Suppressor macrophage (primary cell): ENCODE results near the gene CSGALNACT2.
A peak's percentile ranks its signal among the peaks of the same experiment; 100 is the strongest.
"Not testable (repeated sequence)": the region's sequence is repeated elsewhere in the genome, so short reads cannot be mapped to it uniquely, and the experiment has no call there.

Experiments used
- DNase-seq, 4 experiments: peaks; one replicate each; pipeline ENCODE4 v3.0.0-alpha.2; 2020 to 2022

The CSGALNACT2 gene

GRCh38 chr10:43218206-43218950, 80.1 kb downstream of the CSGALNACT2 start:
- no peak for DNase-seq

- DNase-seq = no peak
These were observed 80.9 kb downstream of the CSGALNACT2 start for GRCh38 chr10:43218951-43219837.

- DNase-seq = no peak
These were observed 81.6 kb downstream of the CSGALNACT2 start for GRCh38 chr10:43219848-43220247.

GRCh38 chr10:43220251-43220650, 82.0 kb downstream of the CSGALNACT2 start:
- DNase-seq = not testable (repeated sequence)

GRCh38 chr10:43220657-43221418, 82.6 kb downstream of the CSGALNACT2 start:
- DNase-seq = no peak

GRCh38 chr10:43221419-43222209, 83.4 kb downstream of the CSGALNACT2 start:
- DNase-seq = peak in 1 of 4 experiments; percentile 19

- DNase-seq = no peak
These were observed 84.0 kb downstream of the CSGALNACT2 start for GRCh38 chr10:43222210-43222720.

- no peak for DNase-seq
These were observed 84.8 kb downstream of the CSGALNACT2 start for GRCh38 chr10:43223056-43223455.

GRCh38 chr10:43224321-43224720, 86.1 kb downstream of the CSGALNACT2 start:
- no peak for DNase-seq

- DNase-seq = no peak
These were observed 87.0 kb downstream of the CSGALNACT2 start for GRCh38 chr10:43225004-43225786.

GRCh38 chr10:43225787-43226153, 87.5 kb downstream of the CSGALNACT2 start:
- DNase-seq = peak in 1 of 4 experiments; percentile 27

- no peak for DNase-seq
These were observed 88.2 kb downstream of the CSGALNACT2 start for GRCh38 chr10:43226441-43226840.

- no peak for DNase-seq
These were observed 88.9 kb downstream of the CSGALNACT2 start for GRCh38 chr10:43226851-43227845.

GRCh38 chr10:43227911-43228782, 89.9 kb downstream of the CSGALNACT2 start:
- DNase-seq = no peak

GRCh38 chr10:43228783-43229207, 90.5 kb downstream of the CSGALNACT2 start:
- no peak for DNase-seq

- peak in 2 of 4 experiments; percentile 8 to 22 for DNase-seq
These were observed 91.2 kb downstream of the CSGALNACT2 start for GRCh38 chr10:43229208-43230061.

- no peak for DNase-seq
These were observed 92.1 kb downstream of the CSGALNACT2 start for GRCh38 chr10:43230101-43230908.
